ENCODE results near the gene RPL29.

Gene RPL29

GRCh38 chr3:51946796-51947195, 48.9 kb downstream of the RPL29 start:
- H3K27ac ChIP-seq (replicated peaks) = no peak overlapping the region
- no peak for DNase-seq (ENCODE audit: low read depth in 1 of 2, low spot score in 1 of 2)
- TF ChIP-seq CTCF (IDR thresholded peaks at IDR 0.05; ENCODE audit: insufficient read depth, low read length) (no peak), REST (IDR thresholded peaks at IDR 0.05; ENCODE audit: insufficient replicate concordance, low read depth) (no peak), GABPA (IDR thresholded peaks at IDR 0.05; ENCODE audit: low read depth) (no peak), SPI1 (IDR thresholded peaks at IDR 0.05; ENCODE audit: borderline replicate concordance, low read depth) (no peak)
- no peaks in the 10 kb centered on the region for H3K27me3 ChIP-seq (ENCODE audit: insufficient read depth, poor library complexity, severe bottlenecking)
- H3K4me3 ChIP-seq (replicated peaks; ENCODE audit: insufficient read depth, low read length) = no peak overlapping the region

- TF ChIP-seq SPI1 (IDR thresholded peaks at IDR 0.05; ENCODE audit: borderline replicate concordance, low read depth) (no peak), REST (IDR thresholded peaks at IDR 0.05; ENCODE audit: insufficient replicate concordance, low read depth) (no peak), CTCF (IDR thresholded peaks at IDR 0.05; ENCODE audit: insufficient read depth, low read length) (no peak), GABPA (IDR thresholded peaks at IDR 0.05; ENCODE audit: low read depth) (no peak), POLR2AphosphoS5 (IDR thresholded peaks at IDR 0.05; ENCODE audit: low read depth) (no peak)
- DNase-seq (ENCODE audit: low read depth in 1 of 2, low spot score in 1 of 2) = no peak
- no peak overlapping the region for H3K4me3 ChIP-seq (replicated peaks; ENCODE audit: insufficient read depth, low read length)
- no peak overlapping the region for H3K27ac ChIP-seq (replicated peaks)
- no peaks in the 10 kb centered on the region for H3K27me3 ChIP-seq (ENCODE audit: insufficient read depth, poor library complexity, severe bottlenecking)
Measured at GRCh38 chr3:51945926-51946705, 49.6 kb downstream of the RPL29 start.

- Histone ChIP-seq H3K27ac (replicated peaks) (no peak overlapping the region), H3K27me3 (ENCODE audit: insufficient read depth, poor library complexity, severe bottlenecking) (no peaks in the 10 kb centered on the region), H3K4me3 (replicated peaks; ENCODE audit: insufficient read depth, low read length) (no peak overlapping the region)
- no peak for DNase-seq (ENCODE audit: low read depth in 1 of 2, low spot score in 1 of 2)
- TF ChIP-seq SPI1 (IDR thresholded peaks at IDR 0.05; ENCODE audit: borderline replicate concordance, low read depth) = no peak
- no peak for TF ChIP-seq GABPA (IDR thresholded peaks at IDR 0.05; ENCODE audit: low read depth)
- no peak for TF ChIP-seq POLR2AphosphoS5 (IDR thresholded peaks at IDR 0.05; ENCODE audit: low read depth)
- TF ChIP-seq CTCF (IDR thresholded peaks at IDR 0.05; ENCODE audit: insufficient read depth, low read length) = no peak
- no peak for TF ChIP-seq REST (IDR thresholded peaks at IDR 0.05; ENCODE audit: insufficient replicate concordance, low read depth)
Measured at GRCh38 chr3:51945031-51945840, 50.5 kb downstream of the RPL29 start.

All from HL-60 (cell line).